ENCODE results near the gene TINAGL1. TPM values are rescaled to one million over a fixed set of nuclear protein-coding genes. Genes with fewer than 3 reads are reported as not detected.

The TINAGL1 gene
- polyA plus RNA-seq, 2 of the 4 experiments (the other 2 are of a cell fraction), result 0.22 to 0.88 TPM

DNA sequence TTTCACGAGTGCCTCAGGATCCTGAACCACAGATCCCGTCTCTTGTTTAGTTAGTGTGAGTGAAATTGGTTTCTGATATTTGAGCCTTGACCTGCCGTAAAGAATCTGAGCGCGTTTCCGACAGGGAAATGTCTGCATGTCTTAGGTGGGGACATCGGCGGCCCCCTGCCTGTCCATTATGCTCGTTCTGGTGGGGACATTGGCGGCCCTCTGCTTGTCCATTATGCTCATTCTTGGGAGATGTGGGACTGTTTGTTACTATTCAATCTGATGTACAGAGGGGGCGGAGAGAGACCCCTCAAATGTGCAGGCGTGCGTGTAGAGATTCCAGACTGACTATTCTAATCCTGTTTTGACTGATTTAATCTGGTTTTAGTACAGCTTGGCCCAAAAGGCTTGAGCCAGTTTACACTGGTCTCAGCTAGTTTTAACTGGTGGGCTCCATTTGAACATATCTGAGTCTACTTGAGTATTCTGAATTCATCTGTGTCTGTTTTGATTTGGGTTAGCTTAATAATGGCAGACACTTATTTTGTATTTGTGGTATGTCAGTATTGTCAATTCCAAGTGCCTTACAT lies 6.6 kb upstream of the TINAGL1 start:
- Histone ChIP-seq H3K4me2 (no peak overlapping the region), H3K4me3 (no peak overlapping the region), H3K4me1 (peaks cover 45% of the 10 kb centered on the region), H3K27ac (peak overlapping the region in 1 of 2 experiments; percentile 43; a peak in 1 of 6 replicates), H3K9me3 (no peaks in the 10 kb centered on the region)
- ATAC-seq, result no peak
- TF ChIP-seq RAD21 (conservative IDR thresholded peaks at IDR 0.05 in 1 of 2, IDR thresholded peaks at IDR 0.05 in 1 of 2), result no peak
- no peak for TF ChIP-seq ZFP36 (IDR thresholded peaks at IDR 0.05; ENCODE audit: borderline replicate concordance, partially characterized antibody)
- no peak for TF ChIP-seq CBX8 (IDR thresholded peaks at IDR 0.05)
- TF ChIP-seq EHF (CRISPR knock-in tag; IDR thresholded peaks at IDR 0.05), result no peak
- TF ChIP-seq ZNF302 (CRISPR knock-in tag; IDR thresholded peaks at IDR 0.05), result no peak
- TF ChIP-seq, protein P1, sequence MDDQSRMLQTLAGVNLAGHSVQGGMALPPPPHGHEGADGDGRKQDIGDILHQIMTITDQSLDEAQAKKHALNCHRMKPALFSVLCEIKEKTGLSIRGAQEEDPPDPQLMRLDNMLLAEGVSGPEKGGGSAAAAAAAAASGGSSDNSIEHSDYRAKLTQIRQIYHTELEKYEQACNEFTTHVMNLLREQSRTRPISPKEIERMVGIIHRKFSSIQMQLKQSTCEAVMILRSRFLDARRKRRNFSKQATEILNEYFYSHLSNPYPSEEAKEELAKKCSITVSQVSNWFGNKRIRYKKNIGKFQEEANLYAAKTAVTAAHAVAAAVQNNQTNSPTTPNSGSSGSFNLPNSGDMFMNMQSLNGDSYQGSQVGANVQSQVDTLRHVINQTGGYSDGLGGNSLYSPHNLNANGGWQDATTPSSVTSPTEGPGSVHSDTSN (IDR thresholded peaks at IDR 0.05), result no peak
- TF ChIP-seq, protein P2, sequence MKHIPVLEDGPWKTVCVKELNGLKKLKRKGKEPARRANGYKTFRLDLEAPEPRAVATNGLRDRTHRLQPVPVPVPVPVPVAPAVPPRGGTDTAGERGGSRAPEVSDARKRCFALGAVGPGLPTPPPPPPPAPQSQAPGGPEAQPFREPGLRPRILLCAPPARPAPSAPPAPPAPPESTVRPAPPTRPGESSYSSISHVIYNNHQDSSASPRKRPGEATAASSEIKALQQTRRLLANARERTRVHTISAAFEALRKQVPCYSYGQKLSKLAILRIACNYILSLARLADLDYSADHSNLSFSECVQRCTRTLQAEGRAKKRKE (CRISPR knock-in tag; IDR thresholded peaks at IDR 0.05; ENCODE audit: low read depth), result no peak
- no peak for TF ChIP-seq HDAC2 (IDR thresholded peaks at IDR 0.05)
- no peak for TF ChIP-seq RCOR1 (IDR thresholded peaks at IDR 0.05; ENCODE audit: low read depth, low read length)
- no peak for TF ChIP-seq POLR2AphosphoS2 (conservative IDR thresholded peaks at IDR 0.05; ENCODE audit: low read length)
- no peak for TF ChIP-seq NFE2L2 (conservative IDR thresholded peaks at IDR 0.05; ENCODE audit: low read length)
- TF ChIP-seq JUNB (IDR thresholded peaks at IDR 0.05), result no peak
- TF ChIP-seq, protein P3, sequence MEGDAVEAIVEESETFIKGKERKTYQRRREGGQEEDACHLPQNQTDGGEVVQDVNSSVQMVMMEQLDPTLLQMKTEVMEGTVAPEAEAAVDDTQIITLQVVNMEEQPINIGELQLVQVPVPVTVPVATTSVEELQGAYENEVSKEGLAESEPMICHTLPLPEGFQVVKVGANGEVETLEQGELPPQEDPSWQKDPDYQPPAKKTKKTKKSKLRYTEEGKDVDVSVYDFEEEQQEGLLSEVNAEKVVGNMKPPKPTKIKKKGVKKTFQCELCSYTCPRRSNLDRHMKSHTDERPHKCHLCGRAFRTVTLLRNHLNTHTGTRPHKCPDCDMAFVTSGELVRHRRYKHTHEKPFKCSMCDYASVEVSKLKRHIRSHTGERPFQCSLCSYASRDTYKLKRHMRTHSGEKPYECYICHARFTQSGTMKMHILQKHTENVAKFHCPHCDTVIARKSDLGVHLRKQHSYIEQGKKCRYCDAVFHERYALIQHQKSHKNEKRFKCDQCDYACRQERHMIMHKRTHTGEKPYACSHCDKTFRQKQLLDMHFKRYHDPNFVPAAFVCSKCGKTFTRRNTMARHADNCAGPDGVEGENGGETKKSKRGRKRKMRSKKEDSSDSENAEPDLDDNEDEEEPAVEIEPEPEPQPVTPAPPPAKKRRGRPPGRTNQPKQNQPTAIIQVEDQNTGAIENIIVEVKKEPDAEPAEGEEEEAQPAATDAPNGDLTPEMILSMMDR (IDR thresholded peaks at IDR 0.05), result no peak
- TF ChIP-seq RARB (CRISPR knock-in tag; IDR thresholded peaks at IDR 0.05), result no peak
- no peak for TF ChIP-seq MAZ (IDR thresholded peaks at IDR 0.05; ENCODE audit: borderline replicate concordance, low read depth, low read length)
- TF ChIP-seq, protein P4, sequence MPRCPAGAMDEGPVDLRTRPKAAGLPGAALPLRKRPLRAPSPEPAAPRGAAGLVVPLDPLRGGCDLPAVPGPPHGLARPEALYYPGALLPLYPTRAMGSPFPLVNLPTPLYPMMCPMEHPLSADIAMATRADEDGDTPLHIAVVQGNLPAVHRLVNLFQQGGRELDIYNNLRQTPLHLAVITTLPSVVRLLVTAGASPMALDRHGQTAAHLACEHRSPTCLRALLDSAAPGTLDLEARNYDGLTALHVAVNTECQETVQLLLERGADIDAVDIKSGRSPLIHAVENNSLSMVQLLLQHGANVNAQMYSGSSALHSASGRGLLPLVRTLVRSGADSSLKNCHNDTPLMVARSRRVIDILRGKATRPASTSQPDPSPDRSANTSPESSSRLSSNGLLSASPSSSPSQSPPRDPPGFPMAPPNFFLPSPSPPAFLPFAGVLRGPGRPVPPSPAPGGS (IDR thresholded peaks at IDR 0.05), result no peak
- TF ChIP-seq, protein P5, sequence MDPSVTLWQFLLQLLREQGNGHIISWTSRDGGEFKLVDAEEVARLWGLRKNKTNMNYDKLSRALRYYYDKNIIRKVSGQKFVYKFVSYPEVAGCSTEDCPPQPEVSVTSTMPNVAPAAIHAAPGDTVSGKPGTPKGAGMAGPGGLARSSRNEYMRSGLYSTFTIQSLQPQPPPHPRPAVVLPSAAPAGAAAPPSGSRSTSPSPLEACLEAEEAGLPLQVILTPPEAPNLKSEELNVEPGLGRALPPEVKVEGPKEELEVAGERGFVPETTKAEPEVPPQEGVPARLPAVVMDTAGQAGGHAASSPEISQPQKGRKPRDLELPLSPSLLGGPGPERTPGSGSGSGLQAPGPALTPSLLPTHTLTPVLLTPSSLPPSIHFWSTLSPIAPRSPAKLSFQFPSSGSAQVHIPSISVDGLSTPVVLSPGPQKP (IDR thresholded peaks at IDR 0.05; ENCODE audit: low read depth, low read length), result no peak
- TF ChIP-seq, protein P6, sequence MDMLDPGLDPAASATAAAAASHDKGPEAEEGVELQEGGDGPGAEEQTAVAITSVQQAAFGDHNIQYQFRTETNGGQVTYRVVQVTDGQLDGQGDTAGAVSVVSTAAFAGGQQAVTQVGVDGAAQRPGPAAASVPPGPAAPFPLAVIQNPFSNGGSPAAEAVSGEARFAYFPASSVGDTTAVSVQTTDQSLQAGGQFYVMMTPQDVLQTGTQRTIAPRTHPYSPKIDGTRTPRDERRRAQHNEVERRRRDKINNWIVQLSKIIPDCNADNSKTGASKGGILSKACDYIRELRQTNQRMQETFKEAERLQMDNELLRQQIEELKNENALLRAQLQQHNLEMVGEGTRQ (IDR thresholded peaks at IDR 0.05), result no peak
- WGBS (ENCODE audit: missing lambda C conversion rate), result 93% methylated on average over 13 of the region's 13 CpGs
- no peak for FAIRE-seq
- DNase-seq (ENCODE audit: low read depth in 1 of 2, low spot score in 1 of 2), result no peak
- ChIA-PET POLR2A (no interaction called here), CTCF (interaction anchor here (1.3 to 20.4 kb wide), 5 partner anchors 10 to 219 kb away, joined by 3 to 252 read pairs (median 7); partner anchors contain the start of gene HCRTR1)

DNA sequence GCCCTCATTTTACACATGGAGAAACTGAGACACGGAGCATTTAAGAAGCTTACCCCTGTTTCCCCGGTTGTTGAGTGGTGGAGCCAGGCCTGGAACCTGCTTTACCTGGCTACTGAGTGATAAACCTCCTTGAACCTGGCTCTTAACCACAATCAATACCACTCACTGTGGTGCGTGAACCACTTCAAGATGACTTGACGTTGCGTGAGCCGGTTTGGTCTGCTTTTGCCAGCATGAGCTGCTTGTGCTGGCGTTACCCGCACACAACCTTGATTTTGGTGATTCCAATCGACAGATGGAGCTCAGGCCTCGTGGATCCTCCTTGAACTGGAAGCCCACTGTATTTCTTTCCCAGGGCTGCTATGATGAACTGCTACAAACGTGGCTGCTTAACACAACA lies 6.1 kb upstream of the TINAGL1 start:
- DNase-seq (ENCODE audit: low read depth in 1 of 2, low spot score in 1 of 2), result no peak
- POLR2A ChIA-PET, result no interaction called here
- 88% methylated on average over 11 of the region's 11 CpGs for WGBS (ENCODE audit: missing lambda C conversion rate)
- Histone ChIP-seq H3K4me1 (peaks cover 50% of the 10 kb centered on the region), H3K27ac (no peak overlapping the region), H3K9me3 (no peaks in the 10 kb centered on the region), H3K4me2 (no peak overlapping the region), H3K4me3 (no peak overlapping the region)
- CTCF ChIA-PET, result interaction anchor here (0.6 to 20.4 kb wide), 5 partner anchors 21 to 219 kb away, joined by 3 to 252 read pairs (median 7); partner anchors contain the start of gene HCRTR1
- ATAC-seq, result no peak
- no peak for FAIRE-seq
- TF ChIP-seq FOXS1 (CRISPR knock-in tag; IDR thresholded peaks at IDR 0.05) (no peak), NFE2L2 (conservative IDR thresholded peaks at IDR 0.05; ENCODE audit: low read length) (no peak), ZNF302 (CRISPR knock-in tag; IDR thresholded peaks at IDR 0.05) (no peak), POLR2AphosphoS2 (conservative IDR thresholded peaks at IDR 0.05; ENCODE audit: low read length) (no peak), CBX8 (IDR thresholded peaks at IDR 0.05) (no peak), FOSB (CRISPR knock-in tag; IDR thresholded peaks at IDR 0.05) (no peak), BHLHE40 (IDR thresholded peaks at IDR 0.05; ENCODE audit: low read depth, low read length) (no peak), CHD2 (IDR thresholded peaks at IDR 0.05; ENCODE audit: low read length, partially characterized antibody) (no peak), ESRRA (IDR thresholded peaks at IDR 0.05; ENCODE audit: borderline replicate concordance, low read length) (no peak), KDM5A (IDR thresholded peaks at IDR 0.05) (no peak), HDAC2 (IDR thresholded peaks at IDR 0.05) (no peak), CHD4 (IDR thresholded peaks at IDR 0.05; ENCODE audit: borderline replicate concordance) (no peak), ZSCAN20 (CRISPR knock-in tag; IDR thresholded peaks at IDR 0.05) (no peak), CBX2 (IDR thresholded peaks at IDR 0.05; ENCODE audit: borderline replicate concordance, low read depth) (no peak), HEYL (CRISPR knock-in tag; IDR thresholded peaks at IDR 0.05) (no peak)
- TF ChIP-seq, protein P3 (IDR thresholded peaks at IDR 0.05), result no peak
